MM.1S (cell line): ENCODE measurements around the gene SLC25A26.

ENCODE experiments used
- DNase-seq: peaks from one replicate; pipeline ENCODE4 v3.0.0-alpha.2; 2015
- H2AFZ ChIP-seq: fragments of 300-600 bp; sonication (generic); 2 replicates; pipeline ENCODE4 v1.6.0; 2016; ENCODE audit warnings: antibody characterized with exemption, low read length
- H3F3A ChIP-seq: fragments of 300-600 bp; sonication (generic); 2 replicates; pipeline ENCODE4 v1.6.1; 2016; ENCODE audit warnings: mild to moderate bottlenecking, antibody characterized with exemption, low read length, moderate library complexity, mixed read lengths; ENCODE audit not compliant: insufficient read depth
- H3K27ac ChIP-seq: fragments of 300-600 bp; sonication (generic); 2 replicates; pipeline ENCODE4 v1.5.1; 2016; ENCODE audit warnings: mild to moderate bottlenecking, low read length
- H3K27me3 ChIP-seq: fragments of 300-600 bp; sonication (generic); replicated peaks from 2 replicates; pipeline ENCODE4 v1.6.0; 2016; ENCODE audit warnings: low read length; ENCODE audit not compliant: insufficient read depth
- H3K36me3 ChIP-seq: fragments of 300-600 bp; sonication (generic); replicated peaks from 2 replicates; pipeline ENCODE4 v1.6.1; 2016; ENCODE audit warnings: mild to moderate bottlenecking, low read length, mixed read lengths; ENCODE audit not compliant: insufficient read depth
- H3K4me1 ChIP-seq: fragments of 300-600 bp; sonication (generic); 2 replicates; pipeline ENCODE4 v1.6.1; 2016; ENCODE audit warnings: low read length, mixed read lengths
- H3K4me2 ChIP-seq: fragments of 300-600 bp; sonication (generic); 2 replicates; pipeline ENCODE4 v1.6.0; 2016; ENCODE audit warnings: low read depth, low read length
- H3K4me3 ChIP-seq: fragments of 300-600 bp; sonication (generic); 2 replicates; pipeline ENCODE4 v1.5.1; 2016; ENCODE audit warnings: low read length, mixed read lengths
- H3K79me2 ChIP-seq: fragments of 300-600 bp; sonication (generic); 2 replicates; pipeline ENCODE4 v1.6.1; 2016; ENCODE audit warnings: mixed run types, low read length, mixed read lengths
- H3K9ac ChIP-seq: fragments of 300-600 bp; sonication (generic); 2 replicates; pipeline ENCODE4 v1.6.1; 2016; ENCODE audit warnings: low read length, mixed read lengths
- H3K9me2 ChIP-seq: fragments of 300-600 bp; sonication (generic); replicated peaks from 2 replicates; pipeline ENCODE4 v1.6.1; 2016; ENCODE audit warnings: mild to moderate bottlenecking, low read length, mixed read lengths; ENCODE audit not compliant: insufficient read depth
- H3K9me3 ChIP-seq: fragments of 300-600 bp; sonication (generic); replicated peaks from 2 replicates; pipeline ENCODE4 v1.6.1; 2016; ENCODE audit warnings: mild to moderate bottlenecking, low read length, mixed read lengths; ENCODE audit not compliant: insufficient read depth
- H4K20me1 ChIP-seq: fragments of 300-600 bp; sonication (generic); 2 replicates; pipeline ENCODE4 v1.6.1; 2016; ENCODE audit warnings: mild to moderate bottlenecking, low read length, moderate library complexity, mixed read lengths; ENCODE audit not compliant: insufficient read depth
- CTCF ChIP-seq: fragments of 300-600 bp; sonication (generic); IDR thresholded peaks from 2 replicates; pipeline ENCODE4 v1.5.1; 2016; ENCODE audit warnings: antibody characterized with exemption, low read length, mixed read lengths
- EZH2 ChIP-seq: fragments of 300-600 bp; sonication (generic); optimal IDR thresholded peaks from 2 replicates; pipeline ENCODE3; 2017; ENCODE audit warnings: low read depth, mild to moderate bottlenecking, antibody characterized with exemption, low read length, mixed read lengths
- EZH2phosphoT487 ChIP-seq: fragments of 300-600 bp; sonication (generic); IDR thresholded peaks from 2 replicates; pipeline ENCODE4 v1.6.1; 2018; ENCODE audit warnings: antibody characterized with exemption, low read length

The SLC25A26 gene

DNA sequence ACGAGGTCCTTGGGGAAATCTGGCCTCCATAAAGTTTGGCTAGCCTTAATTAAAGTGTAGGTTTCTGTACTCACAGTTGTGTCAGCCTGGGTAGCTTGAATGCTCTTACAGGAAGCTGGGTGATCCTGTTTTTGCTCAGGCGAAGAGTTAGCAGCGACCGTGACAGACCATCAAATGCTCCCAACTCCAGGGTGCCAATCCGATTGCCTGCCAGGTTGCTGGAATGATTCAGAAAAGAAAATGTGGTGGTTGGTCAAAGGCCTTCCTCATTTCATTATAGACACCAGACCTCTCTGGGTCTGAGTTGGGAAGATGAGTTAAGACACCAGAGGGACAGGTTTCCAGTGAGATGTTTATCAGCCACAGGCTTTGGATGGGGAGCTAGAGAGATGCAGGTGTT, 194.0 kb downstream of the SLC25A26 start:
- H3K27ac ChIP-seq: no peak overlapping the region
- H3K9me3 ChIP-seq: no peaks in the 10 kb centered on the region
- no peaks in the 10 kb centered on the region for H3K27me3 ChIP-seq
- no peak overlapping the region for H3K4me3 ChIP-seq
- no peak for TF ChIP-seq EZH2phosphoT487
- TF ChIP-seq CTCF: no peak
- no peak for TF ChIP-seq EZH2
- no peaks in the 10 kb centered on the region for H3K4me1 ChIP-seq
- H3K9me2 ChIP-seq: no peaks in the 10 kb centered on the region
- DNase-seq: no peak
- no peak overlapping the region for H3K9ac ChIP-seq
- no peaks in the 10 kb centered on the region for H3K36me3 ChIP-seq
- H3K4me2 ChIP-seq: no peak overlapping the region
- no peaks in the 10 kb centered on the region for H4K20me1 ChIP-seq
- H3F3A ChIP-seq: no peaks in the 10 kb centered on the region
- H2AFZ ChIP-seq: no peak overlapping the region
- peaks cover 37% of the 10 kb centered on the region for H3K79me2 ChIP-seq

GRCh38 chr3:66415867-66416428, 195.1 kb downstream of the SLC25A26 start:
- Histone ChIP-seq H3K9ac (no peak overlapping the region), H2AFZ (no peak overlapping the region), H3K27ac (no peak overlapping the region), H3K27me3 (no peaks in the 10 kb centered on the region), H3K9me2 (no peaks in the 10 kb centered on the region), H4K20me1 (no peaks in the 10 kb centered on the region), H3K4me1 (no peaks in the 10 kb centered on the region), H3K79me2 (peaks cover 48% of the 10 kb centered on the region), H3K4me2 (no peak overlapping the region), H3F3A (no peaks in the 10 kb centered on the region), H3K4me3 (no peak overlapping the region), H3K9me3 (no peaks in the 10 kb centered on the region), H3K36me3 (no peaks in the 10 kb centered on the region)
- DNase-seq: no peak
- TF ChIP-seq EZH2phosphoT487 (no peak), CTCF (no peak), EZH2 (no peak)

- Histone ChIP-seq H3K4me1 (no peaks in the 10 kb centered on the region), H3K9me2 (no peaks in the 10 kb centered on the region), H3K27ac (no peak overlapping the region), H3K4me3 (no peak overlapping the region), H4K20me1 (no peaks in the 10 kb centered on the region), H3K79me2 (peaks cover 55% of the 10 kb centered on the region), H2AFZ (no peak overlapping the region), H3K9ac (no peak overlapping the region), H3K36me3 (no peaks in the 10 kb centered on the region), H3K4me2 (no peak overlapping the region), H3K27me3 (no peaks in the 10 kb centered on the region), H3K9me3 (no peaks in the 10 kb centered on the region), H3F3A (no peaks in the 10 kb centered on the region)
- no peak for DNase-seq
- TF ChIP-seq EZH2phosphoT487 (no peak), CTCF (no peak), EZH2 (no peak)
Measured at GRCh38 chr3:66416556-66417304, 195.9 kb downstream of the SLC25A26 start.
